GM18858 (cell line): ENCODE data around the gene PFDN4.

Experiments
- ATAC-seq: cut with Tn5 transposase; IDR thresholded peaks from one replicate; pipeline ENCODE4 v1.9.1; 2021; ENCODE audit not compliant: unreplicated experiment

Gene PFDN4

DNA sequence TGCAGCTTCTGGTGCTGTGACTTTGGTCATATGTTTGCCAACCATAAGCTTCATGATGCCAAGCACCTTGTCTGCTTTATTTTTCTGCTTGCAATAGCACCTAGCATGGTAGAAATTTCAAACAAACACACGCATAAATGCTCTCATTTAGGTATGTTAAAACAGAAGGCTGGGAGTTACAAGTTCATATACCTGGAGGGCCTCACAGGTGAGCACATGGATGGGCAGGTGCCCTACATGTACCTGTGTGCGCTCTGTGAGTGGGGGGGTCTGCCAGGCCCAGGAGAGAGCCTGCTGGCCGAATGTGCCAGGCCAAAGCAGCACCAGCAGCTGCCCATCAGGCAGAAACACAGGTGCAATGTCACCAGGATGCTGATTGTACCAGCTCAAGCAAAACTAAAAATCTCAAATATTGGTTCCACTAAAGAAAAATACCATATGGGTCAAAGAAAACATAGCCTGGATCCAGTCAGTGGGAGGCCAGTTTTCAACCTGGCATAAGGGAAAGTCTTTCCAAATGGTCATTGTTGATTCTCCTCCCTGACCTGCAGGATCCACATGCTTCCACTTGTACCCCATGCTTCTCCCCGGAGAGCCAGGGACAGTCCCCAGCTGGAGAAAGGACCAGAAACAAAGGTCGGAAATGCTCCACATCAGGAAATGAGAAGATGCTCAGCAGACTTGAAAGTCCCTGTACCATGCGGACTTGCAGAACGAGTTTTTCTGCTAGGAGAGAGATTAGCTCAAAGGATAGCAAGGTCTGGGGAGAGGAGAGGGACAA is 7.2 kb upstream of the PFDN4 start:
- no peak for ATAC-seq

DNA sequence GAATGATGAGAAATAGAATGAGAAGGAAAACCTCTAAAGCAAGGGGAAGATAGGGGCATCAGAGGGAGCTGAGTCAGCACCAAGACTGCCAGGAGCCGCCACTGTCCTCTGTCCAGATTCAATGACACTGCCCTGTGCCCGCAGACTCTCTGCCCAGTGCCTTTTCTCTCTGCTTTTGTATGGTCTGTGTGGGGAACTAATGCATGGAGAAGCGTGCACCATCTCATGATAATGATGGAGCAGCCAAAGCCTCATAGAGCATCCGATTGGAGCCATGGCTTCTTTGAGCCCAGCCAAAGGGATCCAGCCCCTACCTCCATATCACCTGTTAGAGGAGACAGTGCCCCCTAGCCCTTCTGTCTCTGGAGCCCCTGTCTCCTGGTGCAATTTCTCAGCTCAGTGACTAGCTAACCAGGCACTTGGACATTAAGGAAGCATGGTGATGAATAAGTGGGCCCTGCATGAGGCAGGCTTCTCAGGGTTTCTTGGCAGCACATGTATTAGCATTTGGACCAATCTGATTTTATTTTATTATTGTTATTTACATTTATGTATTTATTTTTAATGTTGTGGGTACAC is 6.5 kb upstream of the PFDN4 start:
- ATAC-seq: no peak

DNA sequence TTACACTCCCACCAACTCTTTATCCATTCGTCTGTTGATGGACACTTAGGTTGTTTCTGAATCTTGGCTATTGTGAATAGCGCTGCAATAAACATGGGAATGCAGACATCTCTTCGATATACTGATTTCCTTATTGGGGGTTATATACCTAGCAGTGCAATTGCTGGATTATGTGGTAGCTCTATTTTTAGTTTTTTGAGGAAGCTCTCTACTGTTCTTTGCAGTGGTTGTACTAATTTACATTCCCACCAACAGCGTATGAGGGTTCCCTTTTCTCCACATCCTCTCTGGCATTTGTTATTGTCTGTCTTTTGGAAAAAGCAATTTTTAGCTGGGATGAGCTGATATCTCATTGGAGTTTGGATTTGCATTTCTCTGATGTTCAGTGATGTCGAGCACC is 4.6 kb upstream of the PFDN4 start:
- no peak for ATAC-seq

DNA sequence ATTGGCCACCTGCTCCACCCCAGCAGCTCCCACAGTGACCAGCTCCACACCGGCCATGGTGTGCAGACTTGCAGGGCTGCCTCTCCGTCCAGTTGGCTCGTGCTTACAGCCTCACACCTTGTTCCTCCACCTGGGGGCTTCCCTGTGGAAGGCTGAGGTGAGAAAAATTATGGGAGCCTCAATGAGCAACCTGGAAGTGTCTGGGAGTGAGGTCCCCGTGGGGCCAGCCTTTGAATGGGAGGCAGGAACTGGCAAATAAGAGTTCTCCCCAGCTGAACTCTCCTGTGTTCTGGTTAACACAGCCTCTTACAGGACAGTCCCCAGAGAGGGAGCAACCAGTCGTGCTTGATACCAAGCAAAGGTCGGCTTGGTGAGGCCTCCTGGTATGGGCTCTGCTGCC is 3.8 kb upstream of the PFDN4 start:
- no peak for ATAC-seq

DNA sequence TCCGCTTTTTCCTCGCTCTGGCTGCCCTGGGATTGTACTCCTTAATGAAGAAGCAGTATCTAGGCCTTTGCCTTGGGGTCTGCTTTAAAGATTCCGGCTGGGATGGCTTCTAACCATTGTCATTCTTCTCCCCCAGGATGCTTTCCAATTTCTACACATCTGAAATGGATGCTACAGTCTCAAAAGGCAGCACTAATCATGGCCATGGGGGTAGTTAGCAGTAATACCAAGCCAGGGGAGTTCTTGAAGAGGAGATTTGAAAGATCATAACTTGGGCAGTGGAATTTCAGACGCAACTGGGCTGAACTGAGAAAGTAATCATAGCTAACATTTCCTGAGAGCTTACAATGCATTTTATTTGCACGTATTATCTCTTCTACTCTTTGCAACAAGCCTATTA is 3.4 kb upstream of the PFDN4 start:
- no peak for ATAC-seq

DNA sequence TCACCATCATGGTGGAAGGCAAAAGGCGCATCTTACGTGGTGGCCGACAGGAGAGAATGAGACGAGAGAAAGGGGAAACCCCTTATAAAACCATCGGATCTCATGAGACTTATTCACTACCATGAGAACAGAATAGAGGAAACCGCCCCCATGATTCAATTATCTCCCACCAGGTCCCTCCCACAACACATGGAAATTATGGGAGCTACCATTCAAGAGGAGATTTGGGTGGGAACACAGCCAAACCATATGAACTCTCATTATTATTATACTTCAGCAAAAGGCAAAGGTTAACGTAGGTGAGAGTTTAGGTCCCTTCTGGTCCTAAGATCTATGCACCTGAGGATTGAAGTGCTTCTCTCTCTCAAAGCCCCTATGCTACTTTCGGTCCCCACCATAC is 2.4 kb upstream of the PFDN4 start:
- no peak for ATAC-seq

DNA sequence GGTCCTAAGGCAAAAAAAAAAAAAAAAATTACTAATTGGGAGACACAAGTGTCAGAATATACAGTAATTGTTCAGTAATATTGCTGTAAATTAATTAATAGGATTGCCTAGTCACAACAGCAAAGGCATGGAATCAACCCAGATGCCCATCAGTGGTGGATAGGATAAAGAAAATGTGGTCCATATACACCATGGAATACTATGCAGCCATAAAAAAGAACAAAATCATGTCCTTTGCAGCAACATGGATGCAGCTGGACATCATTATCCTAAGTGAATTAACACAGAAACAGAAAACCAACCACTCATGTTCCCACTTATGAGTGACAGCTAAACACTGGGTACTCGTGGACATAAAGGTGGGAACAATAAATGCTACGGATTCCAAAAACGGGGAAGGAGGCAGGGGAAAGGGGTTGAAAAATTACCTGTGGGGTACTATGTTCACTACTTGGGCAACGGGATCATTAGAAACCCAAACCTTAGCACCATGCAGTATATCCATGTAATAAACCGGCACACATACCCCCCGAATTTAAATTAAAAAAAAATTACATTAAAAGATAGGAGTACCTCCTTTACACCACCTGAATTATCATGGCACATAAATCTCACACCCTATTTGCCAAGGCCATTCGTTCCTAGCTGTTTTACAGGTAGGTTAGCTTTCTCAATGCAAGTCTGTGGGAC is 689 bp upstream of the PFDN4 start:
- no peak for ATAC-seq

DNA sequence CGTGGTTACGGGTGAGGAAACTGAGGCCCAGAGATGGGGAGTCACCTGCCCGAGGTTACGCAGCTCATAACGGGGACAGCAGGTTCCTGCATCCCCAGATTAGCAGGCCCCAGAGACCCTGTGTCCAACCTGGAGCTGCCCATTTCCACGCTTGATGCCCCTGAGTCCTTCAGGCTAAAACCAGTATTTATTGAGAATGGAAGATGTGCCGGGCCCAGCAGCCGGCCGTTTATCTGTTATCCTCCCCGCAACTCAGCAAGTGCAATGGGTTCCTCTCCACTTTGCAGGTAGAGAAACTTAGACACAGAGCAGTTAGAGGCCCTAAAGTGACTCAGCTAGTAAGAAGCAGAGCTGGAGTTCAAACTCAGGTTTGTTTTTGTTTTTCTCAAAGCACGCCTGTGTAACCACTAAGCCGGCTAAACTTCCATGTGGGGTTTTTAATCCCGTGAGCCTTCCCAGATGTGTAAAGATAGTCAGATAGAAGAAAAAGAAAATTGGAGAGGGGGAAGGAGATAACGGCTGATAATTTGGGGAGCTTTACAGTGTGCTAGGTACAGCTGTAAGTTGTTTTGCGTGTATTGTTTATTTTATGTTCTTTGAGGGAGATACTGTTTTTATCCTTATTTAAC is 775 bp downstream of the PFDN4 start:
- no peak for ATAC-seq

DNA sequence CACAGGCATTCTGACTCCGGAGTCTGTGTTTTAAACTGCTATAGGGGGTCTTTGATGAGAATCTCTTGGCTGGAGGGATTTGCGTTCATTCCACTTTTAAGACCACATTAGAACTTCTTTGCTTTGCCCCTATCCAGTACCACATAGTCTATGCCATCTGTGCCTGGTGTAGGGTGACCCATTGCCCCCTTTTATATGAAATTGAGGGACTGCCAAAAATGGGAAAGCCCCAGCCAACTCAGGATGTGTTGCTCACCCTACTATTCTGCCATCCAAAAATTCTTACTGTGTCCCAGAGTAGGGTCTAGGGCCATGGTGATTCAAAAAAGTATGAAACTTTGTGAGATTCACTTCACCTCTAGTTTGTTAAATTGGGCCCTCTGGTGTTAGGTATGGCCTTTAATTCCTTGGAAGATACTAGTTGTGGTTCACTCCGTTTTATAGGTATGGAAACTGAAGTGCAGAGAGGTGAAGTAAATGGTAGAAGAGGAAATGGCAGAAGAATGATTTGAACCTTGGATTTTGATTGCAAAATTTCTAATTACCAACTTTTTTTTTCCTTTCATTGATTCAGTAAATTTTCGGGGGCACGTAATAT is 1.4 kb downstream of the PFDN4 start:
- ATAC-seq: no peak

DNA sequence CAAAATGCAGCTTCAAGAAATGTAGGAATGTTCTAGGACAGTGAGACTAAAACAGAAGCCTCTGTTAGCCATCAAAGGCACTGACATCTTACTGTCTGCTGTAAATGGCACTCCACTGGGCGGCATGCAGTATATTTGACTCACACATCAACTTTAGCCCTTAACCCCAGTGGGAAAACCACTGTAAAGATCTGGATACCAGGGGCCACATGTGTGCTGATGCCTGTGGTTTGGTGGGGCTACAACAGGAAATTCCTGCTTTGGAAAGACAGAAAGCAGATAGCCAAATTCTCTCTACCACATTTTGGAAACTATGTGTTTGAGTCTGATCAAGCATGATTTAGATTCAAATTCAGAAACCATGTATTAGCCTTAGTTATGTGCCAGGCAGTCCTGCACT is 4.3 kb downstream of the PFDN4 start:
- no peak for ATAC-seq

DNA sequence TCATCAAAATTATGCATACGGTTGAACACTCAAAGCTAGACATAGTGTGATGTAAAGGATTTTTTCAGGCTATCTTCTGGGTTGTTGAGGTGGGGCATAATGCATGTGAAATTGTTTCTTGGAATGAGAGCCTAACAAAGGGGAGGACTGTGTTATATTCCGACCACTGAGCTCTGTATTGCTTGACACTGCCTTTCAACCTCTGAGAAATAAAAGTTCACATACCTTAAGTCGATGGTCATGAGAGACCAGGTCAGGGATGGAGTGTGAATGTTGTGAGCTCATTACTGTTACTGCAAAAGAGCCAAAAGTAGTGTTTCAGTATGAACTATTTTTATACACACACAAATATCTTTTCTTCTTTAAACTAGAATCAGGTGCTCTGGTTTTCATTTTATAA is 5.0 kb downstream of the PFDN4 start:
- ATAC-seq: no peak

DNA sequence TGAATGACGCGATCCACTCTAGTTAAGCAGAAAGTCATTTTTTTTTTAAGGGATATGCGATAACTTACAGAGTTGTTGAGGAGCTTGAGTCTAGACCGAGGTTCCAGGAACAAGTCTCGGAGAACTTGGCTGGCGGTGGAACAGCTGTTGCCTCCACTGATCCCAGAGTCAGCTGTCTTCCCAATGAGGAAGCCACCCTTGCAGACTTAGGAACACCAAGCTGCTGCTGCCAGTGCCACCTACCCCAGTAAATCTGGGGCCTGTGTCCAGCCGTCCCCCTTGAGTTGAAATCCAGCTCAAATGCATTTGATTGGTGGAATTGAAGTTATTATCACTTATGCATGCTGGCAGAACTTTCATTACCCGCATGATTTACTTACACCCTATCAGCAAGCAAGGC is 6.7 kb downstream of the PFDN4 start:
- ATAC-seq: no peak

DNA sequence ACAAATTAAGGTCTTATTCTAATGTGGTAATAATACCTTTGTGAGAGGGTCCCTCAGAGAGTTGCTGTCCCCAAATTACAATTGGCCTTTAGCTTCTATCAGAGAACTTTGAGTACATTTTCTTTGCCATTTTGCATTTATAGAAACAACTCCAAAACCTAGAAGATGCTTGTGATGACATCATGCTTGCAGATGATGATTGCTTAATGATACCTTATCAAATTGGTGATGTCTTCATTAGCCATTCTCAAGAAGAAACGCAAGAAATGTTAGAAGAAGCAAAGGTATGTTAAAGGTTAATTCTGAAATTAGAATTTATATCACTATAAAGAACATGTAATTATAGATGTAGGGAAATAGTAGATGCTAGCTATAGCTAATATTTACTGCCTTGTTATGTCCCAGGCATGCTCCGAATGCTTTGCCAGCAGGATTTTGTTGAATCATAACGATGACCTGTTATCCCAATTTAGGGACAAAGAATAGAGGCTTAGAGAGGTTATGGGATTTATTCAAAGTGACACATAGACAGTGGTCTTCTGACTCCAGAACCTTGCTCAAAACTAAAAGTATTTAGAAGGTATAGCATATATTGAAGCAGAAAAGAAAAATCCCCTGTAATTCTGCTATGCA is 7.4 kb downstream of the PFDN4 start:
- ATAC-seq: no peak

DNA sequence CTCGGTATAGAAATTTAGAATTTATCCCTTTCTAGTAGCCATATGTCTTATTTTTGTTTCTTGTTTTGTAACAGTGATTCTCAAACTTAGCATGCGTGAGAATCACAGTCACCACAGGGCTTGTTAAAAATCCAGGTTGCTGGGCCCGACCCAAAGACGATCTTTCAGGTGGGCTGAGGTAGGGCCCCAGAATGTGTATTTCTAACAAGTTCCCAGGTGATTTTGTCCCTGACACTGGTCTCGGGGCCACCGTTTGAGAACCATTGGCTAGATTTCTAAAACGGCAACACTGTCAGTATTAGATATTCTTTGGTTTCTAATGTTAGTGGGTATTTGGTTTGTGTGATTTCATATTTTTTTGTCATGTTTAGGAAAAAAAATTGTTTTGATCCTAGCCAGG is 9.9 kb downstream of the PFDN4 start:
- ATAC-seq: no peak

DNA sequence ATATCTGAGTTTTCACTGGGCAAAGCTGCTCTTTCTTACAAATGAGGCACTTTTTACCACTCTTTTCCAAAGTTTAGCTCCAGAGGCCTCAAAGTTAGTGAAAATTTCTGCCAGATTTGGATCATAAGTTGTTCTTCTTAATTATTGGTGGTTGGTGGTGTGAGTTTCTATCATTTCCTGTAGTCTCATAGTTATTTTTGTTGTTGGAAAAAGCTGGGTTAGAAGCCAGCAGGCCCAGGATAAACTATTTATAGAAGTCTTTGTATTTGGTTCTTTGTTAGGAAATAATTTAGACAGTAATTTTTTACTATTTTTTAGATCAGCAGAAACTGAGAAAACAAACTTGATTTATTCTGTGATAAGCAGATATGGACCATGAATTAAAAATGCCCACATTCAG is 10.6 kb downstream of the PFDN4 start:
- ATAC-seq: no peak

DNA sequence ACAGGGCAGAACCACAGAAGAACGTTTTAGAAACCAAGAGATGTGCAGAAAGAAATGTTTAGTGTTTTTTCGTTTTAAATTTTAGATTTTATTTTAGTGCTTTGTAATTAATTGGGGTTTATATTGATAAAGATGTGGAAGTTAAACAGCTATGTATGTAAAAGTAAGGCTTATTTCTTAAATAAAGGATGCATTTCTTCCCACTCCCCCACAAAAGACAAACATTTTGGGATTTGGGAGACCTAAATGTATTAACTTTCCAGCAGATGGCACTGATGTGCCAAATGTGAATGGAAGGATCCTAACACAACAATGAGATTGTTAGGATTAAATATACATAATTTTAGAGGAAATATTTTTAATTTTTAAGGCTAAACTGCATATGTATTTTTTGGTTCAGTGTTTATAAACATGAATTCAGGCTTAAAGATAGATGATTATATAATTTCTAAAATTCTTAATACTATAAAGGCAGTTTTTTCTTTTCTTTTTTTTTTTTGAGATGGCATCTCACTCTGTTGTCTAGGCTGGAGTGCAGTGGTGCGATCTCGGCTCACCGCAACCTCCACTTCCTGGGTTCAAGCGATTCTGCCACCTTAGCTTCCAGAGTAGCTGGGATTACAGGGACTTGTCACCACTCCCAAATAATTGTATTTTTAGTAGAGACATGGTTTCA is 12.0 kb downstream of the PFDN4 start:
- no peak for ATAC-seq

DNA sequence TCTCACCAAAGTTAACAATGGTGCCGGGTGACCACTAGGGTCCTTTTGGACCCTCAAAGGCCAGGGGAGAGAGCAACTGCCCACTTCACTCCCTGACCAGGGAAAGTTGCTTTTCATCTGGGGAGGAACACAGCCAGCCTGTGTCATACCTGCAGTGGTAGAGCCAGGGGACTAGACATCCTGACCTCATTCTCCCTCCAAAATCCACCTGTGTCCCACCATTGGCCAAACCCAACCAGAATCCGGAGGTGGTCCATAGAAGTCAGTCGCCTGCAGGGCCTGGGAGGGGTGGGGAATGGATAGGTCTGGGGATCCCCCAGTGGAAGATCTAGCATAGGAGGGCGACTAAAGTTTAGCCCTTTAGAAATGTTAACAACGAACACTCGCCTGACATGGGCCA is 12.8 kb downstream of the PFDN4 start:
- ATAC-seq: no peak

DNA sequence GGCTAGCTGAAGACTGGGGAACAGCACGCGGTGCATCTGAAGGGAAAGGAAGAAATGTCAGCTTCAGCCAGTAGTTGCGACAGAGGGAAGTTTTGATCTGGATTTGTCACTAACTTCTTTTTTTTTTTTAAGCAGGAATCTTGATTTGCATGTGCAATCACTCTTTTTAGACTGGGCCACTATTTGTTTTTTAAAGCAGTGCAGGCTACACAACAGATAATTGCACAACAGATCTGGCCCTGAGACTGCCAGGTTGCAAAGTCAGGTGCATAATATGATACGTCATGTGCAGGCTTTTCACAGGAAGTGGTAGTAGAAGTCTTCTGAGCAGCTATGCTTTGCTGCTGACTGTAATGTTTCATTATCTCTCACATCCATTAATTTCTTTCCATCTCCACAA is 13.5 kb downstream of the PFDN4 start:
- peak; percentile 65 for ATAC-seq

DNA sequence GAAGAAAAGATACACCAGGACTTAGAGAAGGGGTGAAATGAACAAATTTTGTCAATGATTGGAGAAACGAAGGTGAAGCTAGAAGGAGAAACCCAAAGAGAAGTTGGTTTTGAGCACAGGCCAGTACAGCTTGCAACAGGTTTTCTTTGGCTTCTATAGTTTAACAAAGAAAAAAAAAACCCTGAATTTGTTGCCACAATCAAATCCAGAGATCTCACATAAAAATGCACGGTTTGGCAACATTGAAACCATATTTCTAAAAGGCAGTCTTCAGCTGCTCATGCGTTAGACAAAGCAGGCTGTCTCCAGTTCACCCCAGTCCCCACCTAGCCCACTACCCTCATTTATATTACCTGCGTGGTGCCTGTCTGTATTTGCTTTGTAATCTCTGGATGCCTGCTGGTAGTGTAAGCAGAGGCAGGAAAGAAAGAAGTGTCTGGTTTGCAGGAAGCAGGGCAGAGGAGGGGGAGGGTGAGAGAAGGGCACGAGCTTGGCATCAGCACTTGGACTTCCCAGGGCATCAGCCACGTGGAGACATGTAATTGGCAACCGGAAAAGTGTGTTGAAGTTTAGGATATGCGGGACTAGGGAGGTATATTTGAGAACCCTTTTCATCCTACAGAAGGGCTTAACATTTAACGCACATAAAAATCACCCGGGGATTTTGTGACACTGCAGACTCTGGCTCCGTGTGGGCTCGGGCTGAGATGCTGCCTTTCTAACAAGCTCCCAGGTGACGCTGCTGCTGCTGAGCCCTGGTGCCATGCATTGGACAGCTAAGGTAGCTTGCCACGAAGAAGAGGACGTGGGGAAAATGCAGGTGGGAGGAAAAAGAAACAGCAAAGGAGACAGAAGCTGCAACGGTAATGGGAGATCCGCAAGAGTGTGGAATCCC is 14.4 kb downstream of the PFDN4 start:
- no peak for ATAC-seq

DNA sequence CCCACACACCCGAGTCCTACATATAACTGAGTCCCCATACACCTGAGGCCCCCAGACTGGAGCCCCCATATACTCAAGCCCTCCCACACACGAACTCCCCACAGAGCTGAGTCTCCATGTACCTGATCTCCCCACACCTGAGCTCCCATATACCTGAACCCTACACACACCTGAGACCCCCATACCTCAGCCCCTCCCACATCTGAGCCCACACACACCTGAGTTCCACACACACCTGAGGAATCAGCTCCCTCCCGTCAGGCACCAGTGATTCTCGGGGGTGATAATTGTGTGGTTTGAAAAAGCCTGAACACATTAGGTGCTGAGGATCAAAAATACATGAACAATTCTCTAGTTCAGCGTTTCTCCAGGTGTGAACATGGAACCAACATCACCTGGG is 15.4 kb downstream of the PFDN4 start:
- no peak for ATAC-seq
